Testis (tissue), 2 donors: Measurements from ENCODE around the gene GLIPR1.

Experiments used
- CTCF ChIP-seq, 3 experiments: fragments of 450-650 bp in 2 of 3; fragments of 200-600 bp in 1 of 3; sonication (generic) in 1 of 3; IDR thresholded peaks; one replicate each; pipeline ENCODE4 v1.5.1; 2016 to 2019; ENCODE audit warnings: antibody characterized with exemption in 3 of 3, mild to moderate bottlenecking in 2 of 3, moderate library complexity in 1 of 3
- POLR2A ChIP-seq: fragments of 450-650 bp; IDR thresholded peaks from one replicate; pipeline ENCODE4 v1.6.1; 2017; ENCODE audit warnings: antibody characterized with exemption, mild to moderate bottlenecking, moderate library complexity

- TF ChIP-seq CTCF (IDR thresholded peaks at IDR 0.05) (no peak), POLR2A (no peak)
Measured at GRCh38 chr12:75476071-75476470, 4.5 kb upstream of the GLIPR1 start.
